GM23248 (cell line): ENCODE results near the gene FAR1.

Source experiments
- EZH2 ChIP-seq: fragments of 200-600 bp; sonication (generic); IDR thresholded peaks from 2 replicates; pipeline ENCODE4 v1.6.1; 2018; ENCODE audit warnings: antibody characterized with exemption, mild to moderate bottlenecking; ENCODE audit not compliant: insufficient read depth, poor library complexity, severe bottlenecking
- EZH2phosphoT487 ChIP-seq: fragments of 200-600 bp; sonication (generic); IDR thresholded peaks from 2 replicates; pipeline ENCODE4 v1.6.1; 2018; ENCODE audit warnings: antibody characterized with exemption, moderate library complexity, mild to moderate bottlenecking, low read depth; ENCODE audit not compliant: insufficient read depth

- no peak for TF ChIP-seq EZH2
- no peak for TF ChIP-seq EZH2phosphoT487
Observed at GRCh38 chr11:13761250-13761649, 92.8 kb downstream of the FAR1 start.
